IPS DF 6.9 (cell line): ENCODE results near the gene MST1.

Source experiments
- DNase-seq: peaks from one replicate; pipeline ENCODE4 v3.0.0-alpha.2; 2013; ENCODE audit warnings: low read depth, low spot score
- H3K27ac ChIP-seq: one replicate; pipeline ENCODE4 v1.5.1; 2013; ENCODE audit warnings: low read length, control low read depth
- H3K27me3 ChIP-seq: 2 replicates; pipeline ENCODE4 v1.6.1; 2013; ENCODE audit warnings: mild to moderate bottlenecking, low read length; ENCODE audit not compliant: control insufficient read depth, insufficient read depth
- H3K36me3 ChIP-seq: 2 replicates; pipeline ENCODE4 v1.6.1; 2013; ENCODE audit warnings: low read length; ENCODE audit not compliant: control insufficient read depth, insufficient read depth
- H3K4me1 ChIP-seq: 2 replicates; pipeline ENCODE4 v1.6.1; 2013; ENCODE audit warnings: low read length; ENCODE audit not compliant: control insufficient read depth, insufficient read depth
- H3K4me3 ChIP-seq: 2 replicates; pipeline ENCODE4 v1.5.1; 2013; ENCODE audit warnings: mild to moderate bottlenecking, low read length
- H3K9me3 ChIP-seq: 2 replicates; pipeline ENCODE4 v1.6.1; 2013; ENCODE audit warnings: low read length, inconsistent platforms; ENCODE audit not compliant: control insufficient read depth, insufficient read depth
- WGBS: extraction: QIAGEN DNeasy Blood & Tissue Kit; methylation state at CpG from one replicate; pipeline ENCODE4 v1.1.7; 2013; ENCODE audit warnings: mixed read lengths, missing lambda C conversion rate; ENCODE audit not compliant: insufficient read length, insufficient coverage; 5-methylcytosine and 5-hydroxymethylcytosine counted together

The MST1 gene

DNA sequence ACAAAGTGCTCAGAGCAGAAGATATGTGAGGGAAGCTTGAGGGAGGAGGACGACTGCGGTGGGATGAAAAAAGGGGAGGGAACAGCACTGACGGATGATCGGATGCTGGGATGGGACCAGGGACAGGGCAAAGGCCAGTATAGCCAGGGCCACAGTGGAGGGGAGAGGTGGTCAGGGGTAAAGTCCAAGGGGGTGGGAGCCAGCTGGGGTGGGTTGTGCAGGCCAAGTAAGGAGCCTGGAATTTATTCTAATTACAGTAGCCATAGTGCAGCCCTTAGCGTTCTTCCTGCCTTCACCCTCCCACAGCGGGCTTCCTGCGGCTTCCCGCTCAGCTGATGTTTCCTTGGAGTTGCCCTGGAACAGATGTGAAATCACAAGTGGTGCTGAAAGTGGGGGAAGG lies 22.7 kb downstream of the MST1 start:
- no peak for DNase-seq
- Histone ChIP-seq H3K4me3 (no peak overlapping the region), H3K36me3 (no peaks in the 10 kb centered on the region), H3K27me3 (no peaks in the 10 kb centered on the region), H3K9me3 (no peaks in the 10 kb centered on the region), H3K4me1 (peaks cover 1% of the 10 kb centered on the region; the same call in 1 of the 2 replicates), H3K27ac (no peak overlapping the region)
- WGBS: no CpG with 5 or more reads among the region's 8 CpGs

DNA sequence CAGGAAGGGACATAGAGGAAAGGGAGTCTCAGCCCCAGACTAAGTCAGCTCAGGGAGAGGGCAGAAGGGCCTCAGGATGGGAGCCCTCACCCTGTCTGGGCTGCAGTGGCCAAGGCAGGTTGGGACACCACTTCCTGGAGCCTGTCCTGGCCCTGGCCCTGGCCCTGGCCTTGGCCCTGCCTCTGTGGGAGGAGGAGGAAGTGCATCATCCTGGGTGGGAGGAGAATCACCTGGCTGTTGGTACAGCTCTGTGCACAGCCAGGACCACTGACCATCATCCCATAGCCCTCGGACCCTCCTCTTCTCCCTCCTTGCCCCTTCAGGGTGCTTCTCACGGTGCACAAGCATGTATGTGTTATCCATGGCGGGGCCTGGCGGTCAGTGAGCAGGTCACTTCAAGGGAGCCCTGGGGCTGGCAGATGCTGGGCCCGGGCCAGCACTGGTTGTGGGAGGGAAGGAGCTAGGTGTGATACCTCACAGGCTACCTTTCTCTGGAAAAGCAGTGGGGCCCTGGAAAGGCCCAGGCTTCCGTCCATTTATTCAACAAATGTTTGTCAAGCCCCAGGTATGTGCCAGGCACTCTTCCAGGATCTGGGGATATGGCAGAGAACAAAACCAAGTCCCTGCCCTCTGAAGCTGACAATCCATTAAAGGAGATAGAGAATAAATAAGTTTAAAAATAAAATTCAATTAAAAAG lies 23.3 kb downstream of the MST1 start:
- Histone ChIP-seq H3K9me3 (no peaks in the 10 kb centered on the region), H3K4me1 (no peaks in the 10 kb centered on the region), H3K4me3 (no peak overlapping the region), H3K27ac (no peak overlapping the region), H3K36me3 (no peaks in the 10 kb centered on the region), H3K27me3 (no peaks in the 10 kb centered on the region)
- DNase-seq: no peak
- no CpG with 5 or more reads among the region's 6 CpGs for WGBS

DNA sequence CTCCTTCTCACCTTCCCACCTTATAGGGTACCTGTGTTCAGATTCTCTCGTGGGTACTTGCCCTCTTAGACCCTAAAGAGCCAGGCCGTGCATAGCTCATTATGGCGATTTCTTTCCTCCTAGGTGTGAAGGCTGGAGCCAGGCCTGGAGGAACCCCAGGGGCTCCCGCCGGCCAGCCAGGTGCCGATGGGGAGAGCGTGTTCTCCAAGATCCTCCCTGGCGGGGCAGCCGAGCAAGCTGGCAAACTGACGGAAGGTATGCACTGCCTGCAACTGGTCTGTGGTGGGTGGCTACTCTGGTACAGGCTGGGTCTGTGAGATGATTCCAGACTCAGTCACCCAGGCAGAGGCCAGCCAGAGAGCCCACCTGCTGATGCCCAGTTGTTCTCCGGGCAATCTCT lies 25.0 kb downstream of the MST1 start:
- H3K27me3 ChIP-seq: no peaks in the 10 kb centered on the region
- H3K4me1 ChIP-seq: no peaks in the 10 kb centered on the region
- DNase-seq: no peak
- no peaks in the 10 kb centered on the region for H3K9me3 ChIP-seq
- no CpG with 5 or more reads among the region's 11 CpGs for WGBS
- H3K27ac ChIP-seq: no peak overlapping the region
- no peaks in the 10 kb centered on the region for H3K36me3 ChIP-seq
- H3K4me3 ChIP-seq: no peak overlapping the region

DNA sequence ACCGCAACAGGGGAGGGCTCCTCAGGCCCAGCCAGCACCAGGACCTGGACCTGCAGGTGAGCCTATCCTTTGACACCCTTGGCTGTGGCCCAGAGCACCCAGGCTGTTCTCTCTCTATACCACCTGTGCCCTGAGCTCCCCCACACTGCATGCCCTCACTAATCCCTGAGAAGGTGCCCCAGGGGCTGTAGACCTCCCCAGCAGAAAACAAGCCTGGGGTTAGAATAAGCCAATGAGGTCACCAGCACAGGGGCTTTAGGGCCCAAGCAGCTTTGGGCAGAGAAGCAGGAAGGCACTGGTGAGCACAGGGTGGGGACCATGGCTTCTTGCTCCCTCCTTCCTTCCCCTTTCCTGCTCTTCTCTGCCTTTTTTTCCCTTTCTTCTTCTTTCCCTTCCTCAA lies 25.4 kb downstream of the MST1 start:
- Histone ChIP-seq H3K4me1 (no peaks in the 10 kb centered on the region), H3K9me3 (no peaks in the 10 kb centered on the region), H3K36me3 (no peaks in the 10 kb centered on the region), H3K27me3 (no peaks in the 10 kb centered on the region), H3K4me3 (no peak overlapping the region), H3K27ac (no peak overlapping the region)
- no CpG with 5 or more reads among the region's 1 CpG for WGBS
- DNase-seq: no peak

DNA sequence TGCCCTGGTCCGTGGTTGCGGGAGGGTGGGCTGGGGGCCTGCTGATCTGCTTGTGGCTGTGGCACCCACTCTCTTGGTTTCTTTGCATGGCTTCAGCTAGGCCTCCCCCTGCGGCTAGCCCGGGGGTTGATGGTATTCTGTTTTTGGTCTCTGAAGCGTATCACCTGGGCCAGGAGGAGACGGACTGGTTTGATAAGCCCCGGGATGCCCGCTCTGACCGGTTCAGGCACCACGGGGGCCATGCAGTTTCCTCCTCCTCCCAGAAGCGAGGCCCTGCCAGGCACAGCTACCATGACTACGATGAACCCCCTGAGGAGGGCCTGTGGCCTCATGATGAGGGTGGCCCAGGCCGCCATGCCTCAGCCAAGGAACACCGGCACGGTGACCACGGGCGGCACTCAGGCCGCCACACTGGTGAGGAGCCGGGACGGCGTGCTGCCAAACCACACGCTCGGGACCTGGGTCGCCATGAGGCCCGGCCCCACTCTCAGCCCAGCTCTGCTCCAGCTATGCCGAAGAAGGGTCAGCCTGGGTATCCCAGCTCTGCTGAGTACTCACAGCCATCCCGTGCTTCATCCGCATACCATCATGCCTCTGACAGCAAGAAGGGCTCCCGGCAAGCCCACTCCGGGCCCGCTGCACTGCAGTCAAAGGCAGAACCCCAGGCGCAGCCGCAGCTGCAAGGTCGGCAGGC lies 26.4 kb downstream of the MST1 start:
- WGBS: no CpG with 5 or more reads among the region's 34 CpGs
- Histone ChIP-seq H3K36me3 (no peaks in the 10 kb centered on the region), H3K4me1 (no peaks in the 10 kb centered on the region), H3K27me3 (no peaks in the 10 kb centered on the region), H3K4me3 (no peak overlapping the region), H3K27ac (no peak overlapping the region), H3K9me3 (no peaks in the 10 kb centered on the region)
- no peak for DNase-seq

DNA sequence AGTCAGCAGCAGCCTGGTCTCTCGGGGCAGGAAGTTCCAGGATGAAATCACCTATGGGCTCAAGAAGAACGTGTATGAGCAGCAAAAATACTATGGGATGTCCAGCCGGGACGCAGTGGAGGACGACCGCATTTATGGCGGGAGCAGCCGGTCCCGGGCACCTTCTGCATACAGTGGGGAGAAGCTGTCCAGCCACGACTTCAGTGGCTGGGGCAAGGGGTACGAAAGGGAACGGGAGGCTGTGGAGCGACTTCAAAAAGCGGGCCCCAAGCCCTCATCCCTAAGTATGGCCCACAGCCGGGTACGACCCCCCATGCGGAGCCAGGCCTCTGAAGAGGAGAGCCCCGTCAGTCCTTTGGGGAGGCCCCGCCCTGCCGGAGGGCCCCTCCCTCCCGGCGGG lies 27.3 kb downstream of the MST1 start:
- Histone ChIP-seq H3K27me3 (no peaks in the 10 kb centered on the region), H3K4me1 (no peaks in the 10 kb centered on the region), H3K36me3 (no peaks in the 10 kb centered on the region), H3K9me3 (no peaks in the 10 kb centered on the region), H3K4me3 (no peak overlapping the region), H3K27ac (no peak overlapping the region)
- no CpG with 5 or more reads among the region's 22 CpGs for WGBS
- DNase-seq: no peak

DNA sequence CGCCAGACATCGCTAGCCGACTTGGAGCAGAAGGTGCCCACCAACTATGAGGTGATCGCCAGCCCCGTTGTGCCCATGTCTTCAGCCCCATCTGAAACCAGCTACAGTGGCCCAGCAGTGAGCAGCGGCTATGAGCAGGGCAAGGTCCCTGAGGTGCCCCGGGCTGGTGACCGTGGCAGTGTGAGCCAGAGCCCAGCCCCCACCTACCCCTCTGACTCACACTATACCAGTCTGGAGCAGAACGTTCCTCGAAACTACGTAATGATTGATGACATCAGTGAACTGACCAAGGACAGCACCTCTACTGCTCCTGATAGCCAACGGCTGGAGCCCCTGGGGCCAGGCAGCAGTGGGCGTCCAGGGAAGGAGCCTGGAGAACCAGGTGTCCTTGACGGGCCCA lies 28.0 kb downstream of the MST1 start:
- H3K9me3 ChIP-seq: no peaks in the 10 kb centered on the region
- no peak for DNase-seq
- WGBS: no CpG with 5 or more reads among the region's 14 CpGs

DNA sequence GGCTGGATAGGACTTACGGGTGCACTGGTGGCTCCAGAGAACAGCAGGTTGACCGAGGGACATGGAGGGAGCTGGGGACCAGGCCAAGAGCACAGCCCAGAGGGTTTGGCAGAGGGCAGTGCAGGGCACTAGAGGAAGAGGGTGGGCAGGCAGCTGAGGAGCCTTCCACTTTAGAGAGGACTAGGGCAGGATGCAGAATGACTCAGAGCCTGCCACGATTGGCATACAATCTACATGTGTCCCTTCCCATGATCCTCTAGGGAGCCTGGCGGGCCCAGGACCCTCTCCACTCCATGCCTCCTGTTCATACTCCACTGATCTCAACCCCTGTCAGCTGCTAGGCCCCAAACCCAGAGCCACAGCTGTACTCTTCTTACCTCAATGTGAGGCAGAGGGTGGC lies 29.5 kb downstream of the MST1 start:
- H3K4me3 ChIP-seq: no peak overlapping the region
- no peaks in the 10 kb centered on the region for H3K27me3 ChIP-seq
- H3K27ac ChIP-seq: no peak overlapping the region
- no CpG with 5 or more reads among the region's 4 CpGs for WGBS
- no peak for DNase-seq
- no peaks in the 10 kb centered on the region for H3K4me1 ChIP-seq
- H3K36me3 ChIP-seq: no peaks in the 10 kb centered on the region
- H3K9me3 ChIP-seq: no peaks in the 10 kb centered on the region

More for the DNA sequence above, 28.0 kb downstream of the MST1 start:
- Histone ChIP-seq H3K36me3 (no peaks in the 10 kb centered on the region), H3K27me3 (no peaks in the 10 kb centered on the region), H3K4me1 (no peaks in the 10 kb centered on the region), H3K27ac (no peak overlapping the region), H3K4me3 (no peak overlapping the region)

DNA sequence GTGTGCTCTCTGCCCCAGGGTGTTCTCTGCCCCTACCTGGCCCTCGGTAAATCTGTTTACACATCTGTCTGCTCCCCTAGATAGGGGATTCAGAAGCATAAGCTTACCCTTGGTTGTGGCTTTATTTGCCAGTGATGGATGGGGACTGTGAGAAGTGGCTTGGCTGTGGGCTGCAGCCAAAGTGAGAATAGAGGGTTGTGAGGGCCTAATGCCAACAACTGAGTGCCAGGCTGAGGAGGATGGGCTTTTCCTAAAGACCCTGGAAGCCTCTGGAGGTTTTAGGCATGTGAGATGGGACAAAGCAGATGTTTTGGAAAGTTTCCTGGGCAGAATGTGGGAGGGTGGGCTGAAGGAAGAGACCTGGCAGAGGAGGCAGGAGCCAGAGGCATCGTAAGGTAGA lies 30.6 kb downstream of the MST1 start:
- no peak overlapping the region for H3K27ac ChIP-seq

DNA sequence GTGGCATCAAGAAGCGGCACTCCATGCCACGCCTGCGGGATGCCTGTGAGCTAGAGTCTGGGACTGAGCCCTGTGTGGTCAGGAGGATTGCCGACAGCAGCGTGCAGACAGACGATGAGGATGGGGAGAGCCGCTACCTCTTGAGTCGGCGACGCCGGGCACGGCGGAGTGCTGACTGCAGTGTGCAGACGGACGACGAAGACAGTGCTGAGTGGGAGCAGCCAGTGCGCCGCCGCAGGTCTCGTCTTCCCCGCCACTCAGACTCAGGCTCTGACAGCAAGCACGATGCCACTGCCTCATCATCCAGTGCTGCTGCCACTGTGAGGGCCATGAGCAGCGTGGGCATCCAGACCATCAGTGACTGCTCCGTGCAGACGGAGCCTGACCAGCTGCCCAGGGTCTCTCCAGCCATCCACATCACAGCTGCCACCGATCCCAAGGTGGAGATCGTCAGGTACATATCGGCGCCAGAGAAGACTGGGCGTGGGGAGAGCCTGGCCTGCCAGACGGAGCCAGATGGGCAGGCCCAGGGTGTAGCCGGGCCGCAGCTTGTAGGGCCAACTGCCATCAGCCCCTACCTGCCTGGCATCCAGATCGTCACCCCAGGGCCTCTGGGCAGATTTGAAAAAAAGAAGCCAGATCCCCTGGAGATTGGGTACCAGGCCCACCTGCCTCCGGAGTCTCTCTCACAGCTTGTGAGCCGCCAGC lies 31.9 kb downstream of the MST1 start:
- no peak for DNase-seq
- no peaks in the 10 kb centered on the region for H3K9me3 ChIP-seq
- WGBS: no CpG with 5 or more reads among the region's 36 CpGs

More for the DNA sequence above, 30.6 kb downstream of the MST1 start:
- H3K4me1 ChIP-seq: no peaks in the 10 kb centered on the region
- no CpG with 5 or more reads among the region's 2 CpGs for WGBS
- DNase-seq: no peak
- no peaks in the 10 kb centered on the region for H3K27me3 ChIP-seq
- H3K36me3 ChIP-seq: no peaks in the 10 kb centered on the region
- no peaks in the 10 kb centered on the region for H3K9me3 ChIP-seq
- no peak overlapping the region for H3K4me3 ChIP-seq

More for the DNA sequence above, 31.9 kb downstream of the MST1 start:
- Histone ChIP-seq H3K4me1 (no peaks in the 10 kb centered on the region), H3K4me3 (no peak overlapping the region), H3K27me3 (no peaks in the 10 kb centered on the region), H3K27ac (no peak overlapping the region), H3K36me3 (no peaks in the 10 kb centered on the region)
